Activated naive CD4-positive, alpha-beta T cell (primary cell): ENCODE results near the gene UCKL1.
A peak's percentile ranks its signal among the peaks of the same experiment; 100 is the strongest.
"Not testable (repeated sequence)": the region's sequence is repeated elsewhere in the genome, so short reads cannot be mapped to it uniquely, and the experiment has no call there.

Experiments
- DNase-seq, 4 experiments: peaks; one replicate each; lab custom pipeline; 2025; lab: John Stamatoyannopoulos, UW

UCKL1 gene

GRCh38 chr20:63942969-63943807 is 13.0 kb downstream of the UCKL1 start:
- DNase-seq = no peak

GRCh38 chr20:63942250-63942951 is 13.8 kb downstream of the UCKL1 start:
- DNase-seq = peak; percentile 48 to 66 (median 52)

- peak in 2 of 4 experiments; percentile 52 to 67 for DNase-seq
These were observed 14.7 kb downstream of the UCKL1 start for GRCh38 chr20:63941282-63942081.

- no peak for DNase-seq
These were observed 15.5 kb downstream of the UCKL1 start for GRCh38 chr20:63940472-63941266.

GRCh38 chr20:63940071-63940471 is 16.1 kb downstream of the UCKL1 start:
- no peak for DNase-seq

- DNase-seq = no peak
These were observed 16.9 kb downstream of the UCKL1 start for GRCh38 chr20:63939061-63939935.

GRCh38 chr20:63937596-63937995 is 18.6 kb downstream of the UCKL1 start:
- no peak for DNase-seq

GRCh38 chr20:63935447-63935846 is 20.8 kb downstream of the UCKL1 start:
- no peak for DNase-seq

- DNase-seq = no peak
These were observed 21.7 kb downstream of the UCKL1 start for GRCh38 chr20:63934271-63935068.

GRCh38 chr20:63933646-63934045 is 22.6 kb downstream of the UCKL1 start:
- no peak for DNase-seq

- no peak for DNase-seq
These were observed 23.5 kb downstream of the UCKL1 start for GRCh38 chr20:63932606-63933160.

GRCh38 chr20:63931735-63932134 is 24.5 kb downstream of the UCKL1 start:
- no peak for DNase-seq

- no peak for DNase-seq
These were observed 25.2 kb downstream of the UCKL1 start for GRCh38 chr20:63930971-63931553.

- not testable (repeated sequence) for DNase-seq
These were observed 26.7 kb downstream of the UCKL1 start for GRCh38 chr20:63929473-63929883.

GRCh38 chr20:63929071-63929470 is 27.1 kb downstream of the UCKL1 start:
- DNase-seq = no peak

- DNase-seq = no peak
These were observed 29.9 kb downstream of the UCKL1 start for GRCh38 chr20:63926298-63926697.

- DNase-seq = no peak
These were observed 32.0 kb downstream of the UCKL1 start for GRCh38 chr20:63924241-63924640.

- no peak for DNase-seq
These were observed 32.6 kb downstream of the UCKL1 start for GRCh38 chr20:63923651-63924050.

- no peak for DNase-seq
These were observed 36.0 kb downstream of the UCKL1 start for GRCh38 chr20:63920226-63920625.
